Amygdala (tissue), 56 donors: ENCODE results near the gene NDUFB2.
"Not testable (repeated sequence)": the region's sequence is repeated elsewhere in the genome, so short reads cannot be mapped to it uniquely, and the experiment has no call there.

Experiments
- DNase-seq, 56 donors: peaks; one replicate each; lab custom pipeline; 2025; lab: John Stamatoyannopoulos, UW

Gene NDUFB2

DNA sequence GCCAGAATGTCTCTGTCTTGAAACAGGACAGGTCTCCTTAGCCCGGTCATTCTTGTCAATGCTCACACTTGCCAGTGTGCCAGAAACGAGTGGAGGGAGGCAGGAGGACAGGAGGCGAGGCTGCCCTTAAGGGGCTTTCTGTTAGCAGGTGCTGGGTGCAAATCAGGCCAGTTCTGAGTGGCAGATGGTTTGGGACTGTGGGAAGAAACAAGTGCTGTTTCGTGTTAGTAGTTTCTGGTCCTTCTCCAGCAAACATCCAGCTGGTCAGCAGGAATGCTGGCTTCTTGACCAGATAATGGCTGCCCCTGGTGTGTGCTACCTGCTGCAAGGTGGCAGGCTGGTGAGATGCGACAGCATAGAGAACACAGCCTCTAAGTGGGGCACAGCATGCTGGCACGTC, 8.2 kb upstream of the NDUFB2 start:
- DNase-seq, result no peak

DNA sequence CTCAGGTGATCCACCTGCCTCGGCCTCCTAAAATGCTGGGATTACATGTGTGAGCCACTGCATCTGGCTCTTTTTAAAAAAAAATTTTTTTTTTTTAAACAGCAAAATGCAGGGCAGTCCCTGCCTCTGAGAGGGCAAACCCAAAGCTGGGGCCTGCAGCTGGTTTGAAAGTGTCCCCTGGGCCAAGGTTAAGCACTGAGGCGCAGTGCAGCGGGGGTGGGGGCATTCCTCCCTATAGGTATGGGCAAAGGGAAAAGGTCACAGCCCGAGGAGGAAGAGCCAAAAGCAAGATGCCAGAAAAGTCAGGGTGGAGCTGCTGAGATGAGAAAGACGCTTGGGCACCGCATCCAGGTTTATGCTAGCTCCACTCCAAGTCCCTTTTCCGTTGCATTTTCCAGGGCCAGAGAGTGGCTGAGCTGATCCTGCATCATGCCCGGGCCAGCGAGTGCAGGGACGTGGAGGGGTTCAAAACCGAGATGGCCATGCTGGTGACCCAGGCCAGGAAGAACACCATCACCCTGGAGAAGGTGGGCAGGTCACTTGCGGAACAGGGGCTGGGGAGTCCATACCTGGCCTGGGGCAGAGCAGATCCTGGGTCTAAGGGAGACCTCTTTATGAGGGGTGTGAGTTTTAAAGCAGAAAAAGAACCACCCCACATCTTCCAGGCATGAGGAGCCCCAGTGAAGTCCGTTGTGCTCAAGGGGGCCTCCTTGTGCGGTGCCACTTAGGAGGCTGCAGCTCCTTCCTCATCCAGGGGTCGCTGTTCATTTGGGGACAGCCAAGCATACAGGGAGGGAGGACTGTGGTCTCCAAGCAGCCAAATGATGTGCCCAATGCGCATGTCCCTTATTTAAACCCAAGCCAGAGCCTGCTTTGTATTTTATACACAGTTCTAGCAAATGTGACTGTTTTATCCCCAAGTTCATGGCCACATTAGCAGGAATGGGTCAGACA, 7.0 kb upstream of the NDUFB2 start:
- DNase-seq, result no peak

DNA sequence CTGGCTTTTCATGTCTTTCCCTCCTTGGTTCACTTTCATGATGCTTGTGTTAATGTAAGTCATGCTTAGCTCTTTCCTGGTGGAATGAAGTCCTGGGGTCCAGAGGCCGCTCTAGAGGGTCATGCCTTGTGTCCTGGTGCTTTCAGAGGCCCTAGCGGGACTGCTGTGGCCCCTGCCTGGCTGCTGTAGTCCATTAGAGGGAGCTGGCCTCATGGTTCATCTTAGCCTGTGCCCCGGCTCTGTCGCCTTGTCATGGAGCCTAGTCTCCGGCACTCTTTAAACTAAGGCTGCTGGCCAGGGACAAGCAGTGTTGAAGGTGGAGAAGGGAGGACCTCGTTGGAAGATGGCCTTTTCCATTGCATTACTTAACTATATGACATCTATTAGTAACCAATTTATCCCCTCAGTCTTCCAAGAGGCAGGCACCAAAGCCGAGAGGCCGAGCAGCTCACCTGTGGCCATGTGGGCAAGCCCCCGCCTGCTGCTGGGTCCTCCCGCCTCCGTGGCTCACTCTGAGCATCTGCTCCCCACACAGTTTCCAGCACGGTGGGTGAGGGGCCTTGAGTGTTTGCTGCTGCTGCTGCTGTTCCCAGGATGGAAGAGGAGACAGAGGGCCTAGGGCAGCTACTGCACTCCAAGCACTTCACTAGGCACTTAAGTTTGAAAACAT, 5.0 kb upstream of the NDUFB2 start:
- DNase-seq, result no peak

DNA sequence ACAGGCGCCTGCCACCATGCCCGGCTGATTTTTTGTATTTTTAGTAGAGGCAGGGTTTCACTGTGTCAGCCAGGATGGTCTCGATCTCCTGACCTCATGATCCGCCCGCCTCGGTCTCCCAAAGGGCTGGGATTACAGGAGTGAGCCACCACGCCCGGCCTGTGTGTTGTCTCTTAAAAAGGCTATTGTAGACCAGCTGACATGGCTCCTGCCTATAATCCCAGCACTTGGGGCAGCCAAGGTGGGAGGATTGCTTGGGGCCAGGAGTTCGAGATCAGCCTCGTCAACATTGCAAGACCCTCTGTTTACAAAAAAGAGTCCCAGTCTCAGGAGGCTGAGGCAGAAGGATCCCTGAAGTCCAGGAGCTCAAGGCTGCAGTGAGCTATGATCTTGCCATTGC, 2.7 kb upstream of the NDUFB2 start:
- not testable (repeated sequence) for DNase-seq

DNA sequence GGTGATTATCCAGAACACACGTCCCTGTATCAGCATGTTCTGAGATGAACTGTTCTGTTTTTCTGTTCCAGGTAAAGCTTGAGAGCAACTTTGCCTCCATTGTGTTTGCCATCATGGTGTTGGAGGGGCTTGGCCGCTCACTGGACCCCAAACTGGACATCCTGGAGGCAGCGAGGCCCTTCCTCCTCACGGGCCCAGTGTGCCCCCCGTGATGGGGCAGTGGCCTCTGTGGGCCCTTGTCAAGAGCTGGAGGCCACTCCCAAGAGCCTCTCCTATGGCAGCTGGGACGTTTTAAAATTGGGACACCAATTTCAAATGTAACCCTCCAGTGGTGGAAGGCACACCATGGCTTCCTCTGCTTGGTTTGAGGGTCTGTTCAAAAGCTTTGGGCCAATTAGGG, 1.9 kb upstream of the NDUFB2 start:
- no peak for DNase-seq

DNA sequence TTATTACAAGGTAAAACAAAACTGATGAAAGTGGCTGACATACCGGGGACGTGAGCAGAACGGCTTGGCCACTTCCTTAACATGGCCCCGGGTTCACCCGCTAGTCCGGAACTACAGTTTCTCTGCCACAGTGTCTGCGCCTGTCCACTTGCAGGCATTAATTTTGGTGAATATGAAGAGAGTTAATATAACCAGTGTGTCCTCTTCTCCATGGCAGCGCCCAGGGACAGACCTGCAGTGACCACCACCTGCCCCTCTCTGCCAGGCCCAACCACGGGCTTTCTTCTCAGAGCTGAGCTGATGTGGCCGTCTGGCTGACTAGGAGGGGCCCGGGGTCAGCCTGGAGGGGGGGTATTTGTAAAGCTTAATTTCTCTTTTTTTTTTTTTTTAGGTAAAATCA, 1.1 kb upstream of the NDUFB2 start:
- DNase-seq, result no peak

DNA sequence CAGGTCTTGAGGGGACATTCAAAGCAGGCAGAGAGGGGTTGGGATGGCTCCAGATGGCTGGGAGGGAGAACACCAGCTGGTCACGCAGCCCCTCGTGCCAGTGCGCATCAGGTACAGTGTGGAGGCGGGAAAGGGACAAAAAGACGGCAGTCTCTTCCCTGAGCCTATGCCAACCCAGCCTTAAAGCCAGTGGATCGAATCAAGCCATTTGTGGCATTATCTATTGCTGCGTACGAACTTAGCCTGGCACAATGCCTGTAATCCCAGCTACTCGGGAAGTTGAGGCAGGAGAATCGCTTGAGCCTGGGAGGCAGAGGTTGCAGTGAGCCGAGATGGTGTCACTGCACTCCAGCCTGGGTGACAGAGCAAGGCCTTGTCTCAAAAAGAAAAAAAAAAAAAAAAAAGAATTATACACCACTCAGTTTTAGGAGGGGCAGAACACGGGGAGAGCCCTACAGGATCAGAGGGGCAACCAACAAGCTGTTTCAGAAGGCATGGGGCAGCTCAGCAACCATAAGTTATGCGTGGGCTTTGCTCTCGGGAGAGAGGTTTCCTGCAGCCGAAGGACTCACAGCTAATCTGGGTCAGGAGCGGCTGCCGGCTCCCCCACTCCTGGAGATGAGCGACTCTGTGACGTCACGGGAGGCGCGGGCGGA, 356 bp upstream of the NDUFB2 start:
- peak in 26 of 56 donors; percentile 32 to 95 (median 91) for DNase-seq

DNA sequence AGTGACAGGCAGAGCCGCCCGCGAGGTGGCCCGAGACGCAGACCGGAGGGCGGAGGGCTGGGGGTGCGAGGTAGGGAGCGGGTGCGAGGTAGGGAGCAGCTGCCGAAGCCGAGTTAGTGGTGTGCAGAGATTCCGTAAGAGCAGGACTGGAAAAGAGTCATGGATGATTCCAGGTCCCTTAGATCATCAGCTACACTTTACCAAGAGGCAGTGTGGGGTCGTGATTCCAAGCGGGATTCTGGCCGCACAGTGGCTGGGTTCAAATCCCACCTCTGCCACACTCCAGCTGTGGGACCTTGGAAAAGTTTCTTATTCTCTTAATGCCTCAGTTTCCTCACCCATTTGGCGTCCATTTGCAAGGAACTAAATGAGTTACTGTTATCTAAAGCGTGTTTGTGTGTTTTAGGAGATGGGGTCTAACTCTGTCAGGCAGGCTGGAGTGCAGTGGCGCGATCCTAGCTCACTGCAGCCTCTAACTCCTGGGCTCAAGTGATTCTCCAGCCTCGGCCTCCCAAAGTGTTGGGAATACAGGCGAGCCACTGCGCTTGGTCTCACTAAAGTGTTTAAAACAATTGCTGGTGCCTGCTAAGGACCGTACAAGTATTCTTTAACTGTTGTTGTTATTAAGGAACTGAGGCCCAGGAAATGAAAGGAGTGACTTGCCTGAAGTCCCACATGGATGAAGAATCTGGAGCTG, 1.1 kb downstream of the NDUFB2 start:
- DNase-seq, result no peak

DNA sequence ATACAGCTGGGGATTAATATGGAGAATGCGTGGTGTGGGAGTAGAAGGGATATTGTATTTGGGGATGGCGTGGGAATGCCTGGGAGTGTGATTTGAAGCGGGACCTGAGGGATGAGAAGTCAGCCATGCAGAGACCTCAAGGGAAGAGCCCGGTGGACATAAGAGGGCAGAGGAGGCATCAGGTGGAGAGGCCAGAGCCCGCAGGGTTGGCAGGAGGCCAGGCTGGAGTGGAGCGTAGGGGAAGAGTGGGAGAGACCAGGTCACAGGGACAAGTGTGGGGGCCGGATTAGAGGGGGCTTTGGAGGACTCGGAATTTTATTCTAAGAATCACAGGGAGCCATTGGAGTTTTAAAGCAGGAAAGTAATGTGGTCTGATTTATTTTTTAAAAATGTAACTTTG, 2.0 kb downstream of the NDUFB2 start:
- DNase-seq, result no peak

DNA sequence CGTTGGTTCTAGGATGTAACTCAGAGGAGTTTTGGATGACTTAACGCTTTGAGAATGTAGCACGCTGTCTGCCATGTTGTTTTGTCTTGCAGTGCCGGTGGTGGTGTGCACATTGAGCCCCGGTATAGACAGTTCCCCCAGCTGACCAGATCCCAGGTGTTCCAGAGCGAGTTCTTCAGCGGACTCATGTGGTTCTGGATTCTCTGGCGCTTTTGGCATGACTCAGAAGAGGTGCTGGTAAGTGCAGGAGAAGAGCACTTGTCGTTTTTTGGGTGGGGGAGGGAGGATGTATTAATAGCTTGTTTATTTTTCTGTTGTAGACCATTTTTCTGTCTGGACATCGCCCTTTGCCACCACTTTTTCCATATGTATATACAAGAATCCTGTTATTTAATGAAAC, 6.3 kb downstream of the NDUFB2 start:
- no peak for DNase-seq

DNA sequence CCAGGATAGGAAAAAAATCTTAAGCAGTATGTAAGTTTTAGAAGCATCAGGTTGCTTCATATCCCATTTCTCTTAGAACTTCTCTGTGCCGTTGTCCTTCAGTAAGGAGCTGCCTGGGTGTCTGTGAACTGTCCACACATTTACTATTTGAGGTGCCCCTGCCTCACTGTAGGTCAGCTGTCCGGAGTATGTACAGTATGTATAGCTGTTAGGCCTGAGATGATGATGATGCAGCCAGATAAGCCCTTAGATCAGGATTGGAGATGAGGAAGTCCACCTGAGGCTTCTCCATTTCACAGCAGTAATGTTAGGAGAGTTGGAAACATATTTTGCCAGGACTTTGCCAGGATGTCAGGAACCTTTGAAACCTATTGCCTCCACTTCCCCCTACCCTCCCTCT, 7.7 kb downstream of the NDUFB2 start:
- DNase-seq, result no peak

DNA sequence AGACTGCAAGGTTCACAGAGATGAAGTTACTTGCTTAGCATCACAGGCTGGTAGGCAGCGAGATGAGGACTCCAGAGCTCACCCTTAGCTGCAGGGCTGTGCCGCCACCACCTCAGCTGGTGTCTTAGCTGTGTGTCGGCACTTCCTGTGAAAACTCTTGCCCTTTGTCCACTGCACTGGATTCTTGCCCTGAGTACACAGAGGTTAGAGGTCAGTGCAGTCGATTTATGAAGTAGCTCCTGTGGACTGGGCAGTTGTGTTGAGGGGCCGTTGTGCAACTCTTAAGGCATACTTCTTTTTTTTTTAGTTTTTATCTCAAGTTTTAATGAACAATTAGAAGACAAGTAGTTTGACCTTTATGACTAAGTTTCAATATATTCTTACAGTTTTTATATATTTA, 10.6 kb downstream of the NDUFB2 start:
- no peak for DNase-seq

DNA sequence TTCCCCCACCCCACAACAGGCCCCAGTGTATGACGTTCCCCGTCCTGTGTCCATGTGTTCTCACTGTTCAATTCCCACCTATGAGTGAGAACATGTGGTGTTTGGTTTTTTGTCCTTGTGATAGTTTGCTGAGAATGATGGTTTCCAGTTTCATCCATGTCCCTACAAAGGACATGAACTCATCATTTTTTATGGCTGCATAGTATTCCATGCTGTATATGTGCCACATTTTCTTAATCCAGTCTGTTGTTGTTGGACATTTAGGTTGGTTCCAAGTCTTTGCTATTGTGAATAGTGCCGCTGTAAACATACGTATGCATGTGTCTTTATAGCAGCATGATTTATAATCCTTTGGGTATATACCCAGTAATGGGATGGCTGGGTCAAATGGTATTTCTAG, 12.3 kb downstream of the NDUFB2 start:
- DNase-seq, result not testable (repeated sequence)

DNA sequence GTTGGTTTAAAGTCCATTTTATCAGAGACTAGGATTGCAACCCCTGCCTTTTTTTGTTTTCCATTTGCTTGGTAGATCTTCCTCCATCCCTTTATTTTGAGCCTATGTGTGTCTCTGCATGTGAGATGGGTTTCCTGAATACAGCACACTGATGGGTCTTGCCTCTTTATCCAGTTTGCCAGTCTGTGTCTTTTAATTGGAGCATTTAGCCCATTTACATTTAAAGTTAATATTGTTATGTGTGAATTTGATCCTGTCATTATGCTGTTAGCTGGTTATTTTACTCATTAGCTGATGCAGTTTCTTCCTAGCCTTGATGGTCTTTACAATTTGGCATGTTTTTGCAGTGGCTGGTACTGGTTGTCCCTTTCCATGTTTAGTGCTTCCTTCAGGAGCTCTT, 15.9 kb downstream of the NDUFB2 start:
- not testable (repeated sequence) for DNase-seq

DNA sequence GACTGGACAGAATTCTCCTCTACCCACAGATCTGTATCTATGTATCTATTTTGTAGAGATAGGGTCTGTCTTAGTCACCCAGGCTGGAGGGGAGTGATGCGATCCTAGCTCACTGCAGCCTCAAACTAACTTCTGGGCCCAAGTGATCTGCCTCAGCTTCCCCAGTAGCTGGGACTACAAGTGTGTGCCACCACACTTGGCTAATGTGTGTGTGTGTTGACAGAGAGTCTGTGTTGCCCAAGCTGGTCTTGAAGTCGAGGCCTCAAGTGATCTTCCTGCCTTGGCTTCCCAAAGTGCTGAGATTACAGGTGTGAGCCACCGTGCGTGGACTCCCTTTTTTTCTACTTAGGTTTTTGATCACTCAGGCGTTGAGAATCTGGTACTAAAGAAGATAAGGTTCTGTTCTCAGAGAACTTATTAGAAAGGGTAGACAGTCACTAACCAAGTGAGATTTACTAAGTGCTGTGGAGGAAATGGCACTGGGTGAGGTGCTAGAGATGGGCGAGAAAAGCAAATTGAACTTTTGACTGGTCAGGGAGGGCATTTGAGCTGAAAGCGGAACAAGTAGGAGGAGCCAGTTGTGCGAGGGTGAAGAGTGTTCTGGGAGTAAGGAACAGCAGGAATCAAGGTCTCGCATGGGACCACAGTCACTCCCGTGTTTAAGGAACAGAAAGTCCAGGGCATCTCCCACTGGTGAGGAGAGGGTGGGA, 18.0 kb downstream of the NDUFB2 start:
- DNase-seq, result no peak

DNA sequence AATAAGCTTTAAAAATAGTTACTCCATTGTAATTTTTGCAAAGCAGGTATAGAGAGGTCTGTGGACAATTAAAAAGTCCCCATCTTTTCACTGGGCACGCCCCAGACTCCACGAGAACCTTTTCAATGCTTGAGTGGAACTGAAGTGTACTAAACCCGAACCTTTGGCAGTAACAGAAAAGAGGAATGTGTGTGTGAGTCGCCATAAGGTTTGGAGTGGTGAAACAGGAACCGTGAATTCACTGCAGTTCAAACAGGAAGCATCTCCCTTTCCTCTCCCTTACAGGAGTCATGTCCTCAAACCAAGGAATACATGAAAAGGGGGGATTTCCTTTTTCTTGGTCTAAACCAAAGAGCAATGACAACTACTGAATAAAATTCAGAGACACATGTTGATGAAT, 23.2 kb downstream of the NDUFB2 start:
- DNase-seq, result no peak

DNA sequence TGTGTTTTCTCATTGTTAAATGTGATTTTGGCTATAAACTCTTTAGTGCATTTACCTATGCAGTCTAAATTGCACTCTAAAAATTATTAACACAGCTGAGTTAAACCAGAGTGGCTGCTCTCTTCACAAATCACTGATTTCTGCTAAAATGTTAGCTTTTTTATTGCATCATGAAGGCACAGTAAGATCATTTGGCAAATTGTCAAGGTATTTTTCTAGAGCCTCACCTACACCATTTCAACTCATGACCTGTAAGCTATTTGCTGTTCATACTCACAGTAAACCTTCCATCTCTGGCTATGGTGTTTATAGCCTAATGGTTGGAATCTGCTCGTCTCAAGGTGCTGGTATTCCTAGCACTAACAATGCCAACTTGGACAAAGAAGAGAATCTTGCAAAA, 25.7 kb downstream of the NDUFB2 start:
- DNase-seq, result no peak

DNA sequence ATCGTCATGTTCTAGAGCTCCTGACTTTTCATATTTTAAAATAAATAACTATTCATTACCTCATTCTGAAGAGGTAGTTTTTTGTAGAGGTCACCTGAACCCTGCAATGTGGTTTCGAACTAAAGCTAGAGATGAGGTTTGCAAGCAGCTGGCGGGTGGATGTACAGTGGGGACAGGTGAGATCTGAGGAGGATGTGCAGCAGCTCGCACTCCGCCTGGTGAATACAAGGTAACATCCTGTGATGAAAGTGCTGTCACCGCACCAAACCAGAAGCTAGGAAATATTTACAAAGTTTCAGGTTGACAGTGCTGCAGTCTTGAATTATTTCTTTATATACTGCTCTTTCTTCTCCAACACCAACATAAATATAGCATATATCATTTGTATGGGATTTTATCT, 26.5 kb downstream of the NDUFB2 start:
- no peak for DNase-seq

DNA sequence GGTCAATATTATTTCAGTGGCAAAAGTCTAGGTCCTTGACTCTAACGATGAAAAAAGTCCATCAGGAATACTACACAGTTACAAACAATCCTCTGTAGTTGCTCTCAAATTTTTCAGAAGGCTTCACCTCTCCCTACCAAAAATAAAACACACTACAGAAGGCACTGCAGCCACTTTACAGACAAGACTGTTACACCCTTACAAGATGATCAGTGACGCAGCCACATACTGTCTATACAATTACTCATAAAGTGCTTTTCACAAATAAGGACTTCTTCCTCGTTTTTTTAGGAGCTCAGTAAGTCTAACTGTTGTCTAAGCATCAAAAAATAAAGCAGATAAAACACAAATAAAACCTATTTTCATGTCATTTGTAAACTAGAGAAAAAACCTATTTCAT, 27.1 kb downstream of the NDUFB2 start:
- DNase-seq, result no peak

DNA sequence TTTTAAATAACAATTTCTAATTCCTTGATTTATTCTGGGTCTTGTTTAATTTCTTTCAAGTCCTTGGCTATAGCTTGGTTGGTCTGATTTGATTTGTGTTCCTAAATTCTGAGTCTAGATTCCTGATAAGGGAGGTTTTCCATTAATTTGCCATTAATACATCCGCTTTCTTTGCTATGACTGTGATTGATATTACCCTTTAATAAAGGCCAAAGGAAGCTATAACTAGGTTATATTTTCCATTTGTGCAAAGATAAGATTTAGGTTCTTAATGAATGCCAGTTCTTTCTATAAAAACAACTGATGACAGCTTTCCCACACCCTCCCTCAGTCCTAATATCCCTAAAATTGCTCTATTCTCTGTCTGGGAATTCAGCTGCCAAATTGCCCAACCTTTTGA, 28.2 kb downstream of the NDUFB2 start:
- no peak for DNase-seq
